Heart left ventricle (tissue), 13 donors: ENCODE measurements around the gene ETV6.

ENCODE experiments used
- CTCF ChIP-seq, 12 donors: fragments of 200-600 bp; sonication (generic) in 4 of 12; IDR thresholded peaks; one replicate each; pipeline versions ENCODE4 v1.5.0 to v1.8.0; 2018 to 2022; ENCODE audit warnings: antibody characterized with exemption in 12 of 12, mild to moderate bottlenecking in 5 of 12
- POLR2A ChIP-seq, 2 donors: fragments of 450-650 bp; IDR thresholded peaks; one replicate each; pipeline ENCODE4 v1.6.1; 2017; ENCODE audit warnings: antibody characterized with exemption in 2 of 2, mild to moderate bottlenecking in 2 of 2, moderate library complexity in 2 of 2
- donor health status: ischemic (EF 13 %, LVEDD 7.1; RV severe dilation, severe dysfunction).
- donor health status: DM: no; HTN: yes; CAD: no.
- donor health status: DM: no; HTN: no; CAD: no.
- donor health status: ischemic (EF 25% LVEDD 6.9; RV normal size, moderate dysfunction).
- donor health status: ischemic (EF 25% LVEDD 5.7; RV mildly dilated, moderate dysfunction).
- donor health status: ischemic (EF 35%, LVEDD 5.7; RV mildly dilated, moderate dysfunction).
- donor health status: nonischemic (EF 11% LVEDD 7.7; RV severe dilation, severe dysfunction).
- donor health status: DM: yes; HTN: yes; CAD: no.
- donor health status: PGD.
- donor health status: ischemic (EF 29% LVEDD 5.4; RV normal size, mild dysfunction).
- donor health status: nonischemic (EF 23%, LVEDD 6.1; RV moderate dilation, normal function).

DNA sequence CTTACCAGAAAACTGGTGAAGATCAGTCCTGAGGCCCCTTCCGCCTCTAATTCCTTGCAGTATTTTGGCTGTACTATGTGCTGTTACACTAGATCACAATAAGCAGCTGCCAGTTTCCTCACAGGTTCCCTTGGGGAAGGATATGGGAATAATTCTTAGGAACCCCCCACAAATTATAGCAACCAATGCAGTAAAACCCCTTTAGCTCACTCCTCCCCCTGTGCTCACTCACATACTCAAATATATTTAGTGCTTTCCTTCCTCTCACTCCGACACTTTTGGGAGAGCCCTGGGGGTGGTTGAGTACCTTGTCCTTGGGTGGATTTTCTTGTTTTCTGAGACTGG, 162.7 kb downstream of the ETV6 start:
- TF ChIP-seq POLR2A (IDR thresholded peaks at IDR 0.05) (no peak), CTCF (IDR thresholded peaks at IDR 0.05) (no peak)
